Fibroblast of the aortic adventitia (primary cell): ENCODE data around the gene LRRC49. TPM values are rescaled to one million over a fixed set of nuclear protein-coding genes. Genes with fewer than 3 reads are reported as not detected.

Experiments used
- DNase-seq: peaks from one replicate; pipeline ENCODE4 v3.0.0-alpha.2; 2010; ENCODE audit warnings: low read depth
- H3K4me3 ChIP-seq: 2 replicates; pipeline ENCODE4 v1.5.1; 2011; ENCODE audit warnings: low read depth, mild to moderate bottlenecking, control low read depth, low read length, moderate library complexity
- total RNA-seq: library from RNA; depleted of rRNA; stranded (reverse); fragments of >200 nt; gene quantifications from 2 replicates; pipeline ENCODE4 v1.2.3, GENCODE V29; 2012; ENCODE audit warnings: low replicate concordance
- TF ChIP-seq, protein P1 (sequence below): IDR thresholded peaks from 2 replicates; pipeline ENCODE4 v1.5.1; 2011; ENCODE audit warnings: mild to moderate bottlenecking, low read length, control low read depth, inconsistent platforms; ENCODE audit not compliant: insufficient read depth

Gene LRRC49
- total RNA-seq, 1 donor, result 25.2 TPM

DNA sequence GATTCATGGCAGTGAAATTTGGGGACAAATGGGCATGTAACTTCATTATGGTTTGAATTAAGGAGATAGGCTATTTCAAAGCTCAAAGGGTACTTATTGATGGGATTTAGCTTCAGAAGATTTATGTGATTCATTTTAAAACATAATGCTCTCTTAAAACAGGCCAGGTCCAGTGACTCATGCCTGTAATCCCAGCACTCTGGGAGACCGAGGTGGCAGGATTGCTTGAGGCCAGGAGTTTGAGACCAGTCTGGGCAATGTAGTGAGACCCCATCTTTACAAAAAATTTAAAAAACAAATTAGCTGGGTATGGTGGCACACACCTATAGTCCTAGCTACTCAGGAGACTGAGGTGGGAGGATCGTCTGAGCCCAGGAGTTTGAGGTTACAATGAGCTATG lies 11.8 kb upstream of the LRRC49 start:
- no peak for DNase-seq
- no peak overlapping the region for H3K4me3 ChIP-seq
- TF ChIP-seq, protein P1, sequence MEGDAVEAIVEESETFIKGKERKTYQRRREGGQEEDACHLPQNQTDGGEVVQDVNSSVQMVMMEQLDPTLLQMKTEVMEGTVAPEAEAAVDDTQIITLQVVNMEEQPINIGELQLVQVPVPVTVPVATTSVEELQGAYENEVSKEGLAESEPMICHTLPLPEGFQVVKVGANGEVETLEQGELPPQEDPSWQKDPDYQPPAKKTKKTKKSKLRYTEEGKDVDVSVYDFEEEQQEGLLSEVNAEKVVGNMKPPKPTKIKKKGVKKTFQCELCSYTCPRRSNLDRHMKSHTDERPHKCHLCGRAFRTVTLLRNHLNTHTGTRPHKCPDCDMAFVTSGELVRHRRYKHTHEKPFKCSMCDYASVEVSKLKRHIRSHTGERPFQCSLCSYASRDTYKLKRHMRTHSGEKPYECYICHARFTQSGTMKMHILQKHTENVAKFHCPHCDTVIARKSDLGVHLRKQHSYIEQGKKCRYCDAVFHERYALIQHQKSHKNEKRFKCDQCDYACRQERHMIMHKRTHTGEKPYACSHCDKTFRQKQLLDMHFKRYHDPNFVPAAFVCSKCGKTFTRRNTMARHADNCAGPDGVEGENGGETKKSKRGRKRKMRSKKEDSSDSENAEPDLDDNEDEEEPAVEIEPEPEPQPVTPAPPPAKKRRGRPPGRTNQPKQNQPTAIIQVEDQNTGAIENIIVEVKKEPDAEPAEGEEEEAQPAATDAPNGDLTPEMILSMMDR, result no peak

- no peak for DNase-seq
- TF ChIP-seq, protein P1, result no peak
- no peak overlapping the region for H3K4me3 ChIP-seq
These were observed 10.3 kb upstream of the LRRC49 start for GRCh38 chr15:70882361-70882760.

DNA sequence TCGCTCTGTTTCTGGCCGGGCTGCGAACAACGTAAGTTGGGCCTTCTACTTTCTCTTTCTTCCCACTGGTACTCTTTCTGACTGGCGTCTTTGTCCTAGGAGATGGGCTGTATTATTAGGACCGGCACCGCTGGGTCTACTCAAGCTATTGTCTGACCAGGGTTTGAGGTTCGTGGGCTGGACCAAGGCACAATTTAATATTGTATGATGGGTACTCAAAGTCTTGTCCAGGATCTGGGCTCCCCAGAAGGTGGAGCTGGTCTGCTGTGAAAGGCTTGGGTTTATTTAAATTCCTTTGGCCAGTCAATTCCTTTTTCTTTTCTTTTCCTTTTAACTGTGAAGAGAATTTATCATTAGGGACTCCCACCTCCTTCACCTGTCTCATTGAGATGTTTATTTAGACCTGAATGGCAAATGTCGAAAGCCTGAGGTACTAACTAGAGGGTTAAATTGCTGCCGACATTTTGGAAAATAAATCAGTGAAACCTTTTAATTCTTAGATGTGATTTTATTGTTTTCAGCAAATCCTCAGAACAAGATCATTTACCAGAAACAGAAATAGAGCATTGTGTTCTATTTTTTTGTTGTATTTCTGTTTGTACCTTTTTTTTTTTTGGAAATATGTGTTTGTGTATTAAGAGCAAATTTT lies 410 bp downstream of the LRRC49 start:
- DNase-seq, result peak; percentile 85
- H3K4me3 ChIP-seq, result peak overlapping the region; percentile 98
- TF ChIP-seq, protein P1, result peak; percentile 70

DNA sequence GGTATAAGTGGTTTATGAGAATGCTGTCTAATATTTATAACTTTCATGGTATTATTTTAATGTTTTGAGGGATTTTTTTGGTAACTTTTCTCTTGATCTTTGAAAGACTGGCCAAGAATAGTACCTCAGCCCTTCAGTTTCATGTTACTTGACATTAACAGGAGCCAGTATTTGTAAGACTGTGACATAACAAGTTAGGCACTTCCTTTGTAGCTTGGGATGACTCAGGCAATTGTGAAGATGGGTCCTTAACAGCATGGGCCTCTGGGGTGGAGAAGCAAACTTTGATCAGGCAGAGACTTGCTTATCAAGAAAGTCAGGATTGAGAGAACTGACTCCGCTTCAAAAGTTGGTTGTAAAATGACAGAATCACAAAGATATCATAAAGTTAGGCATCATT lies 9.5 kb downstream of the LRRC49 start:
- no peak overlapping the region for H3K4me3 ChIP-seq
- TF ChIP-seq, protein P1, result no peak
- DNase-seq, result peak; percentile 84

DNA sequence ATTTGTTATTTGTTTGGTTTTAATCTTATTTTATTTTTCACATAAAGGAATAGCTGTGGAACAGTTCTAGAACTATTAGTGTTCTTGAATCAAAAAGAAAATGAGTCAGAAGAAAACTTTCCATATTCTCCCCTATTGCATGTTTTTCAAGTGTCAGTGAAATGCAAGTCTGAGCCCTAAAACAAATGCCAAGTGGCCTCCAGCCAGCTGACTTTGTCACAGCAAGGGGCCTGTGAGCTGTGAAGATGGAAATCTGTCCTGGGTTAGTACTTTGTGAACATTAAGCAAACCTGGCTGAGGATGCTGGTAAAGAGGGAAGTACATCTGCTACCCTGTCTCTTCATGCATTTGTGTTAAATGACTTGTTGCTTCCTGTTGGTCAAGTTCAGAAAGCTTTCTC lies 14.2 kb downstream of the LRRC49 start:
- TF ChIP-seq, protein P1, result no peak
- H3K4me3 ChIP-seq, result no peak overlapping the region
- DNase-seq, result peak; percentile 64

GRCh38 chr15:70907784-70908471 lies 15.3 kb downstream of the LRRC49 start:
- no peak for DNase-seq
- no peak overlapping the region for H3K4me3 ChIP-seq
- TF ChIP-seq, protein P1, result peak; percentile 43
